Stimulated activated CD8-positive, alpha-beta memory T cell treated with anti-CD3 and anti-CD28 coated beads, Interleukin-12 subunit alpha, Interleukin-12 subunit beta, amount 100 ng/mL, for 24 hours (primary cell): ENCODE measurements around the gene TBC1D21.

Experiments
- DNase-seq: peaks from one replicate; pipeline ENCODE4 v3.0.0-alpha.2; 2020; ENCODE audit errors: extremely low read depth

The TBC1D21 gene, protein sequence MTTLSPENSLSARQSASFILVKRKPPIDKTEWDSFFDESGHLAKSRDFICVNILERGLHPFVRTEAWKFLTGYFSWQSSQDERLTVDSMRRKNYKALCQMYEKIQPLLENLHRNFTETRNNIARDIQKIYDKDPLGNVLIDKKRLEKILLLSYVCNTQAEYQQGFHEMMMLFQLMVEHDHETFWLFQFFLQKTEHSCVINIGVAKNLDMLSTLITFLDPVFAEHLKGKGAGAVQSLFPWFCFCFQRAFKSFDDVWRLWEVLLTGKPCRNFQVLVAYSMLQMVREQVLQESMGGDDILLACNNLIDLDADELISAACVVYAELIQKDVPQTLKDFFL

GRCh38 chr15:73873456-73873855 is at the start of gene TBC1D21:
TSS of gene TBC1D21 (plus strand) at chr15:73873564. CDS start at chr15:73873710, 146 bp downstream.
- no peak for DNase-seq

- DNase-seq = no peak
These were observed 46.6 kb upstream of the TBC1D21 start for GRCh38 chr15:73826711-73827251.

- no peak for DNase-seq
These were observed 43.8 kb upstream of the TBC1D21 start for GRCh38 chr15:73829523-73829922.

DNA sequence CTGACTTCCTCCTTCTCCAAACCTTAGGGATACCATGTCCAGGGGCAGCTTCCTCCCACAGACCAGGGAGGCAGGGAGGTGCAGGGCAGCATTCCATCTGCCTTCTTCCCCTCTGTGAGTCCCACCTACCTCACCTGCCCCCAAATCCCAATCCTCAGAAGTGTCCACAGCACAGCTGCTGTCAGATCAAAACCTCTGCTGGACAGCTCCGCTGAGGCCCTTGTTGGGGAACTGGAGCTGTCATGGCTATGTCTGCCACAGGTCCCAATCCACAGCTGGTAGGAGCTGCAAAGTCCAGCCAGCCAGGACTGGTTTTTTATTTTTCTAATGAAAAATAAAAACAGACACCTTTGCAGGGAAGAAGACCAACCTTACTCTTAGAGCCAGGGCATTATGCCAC is 40.7 kb upstream of the TBC1D21 start:
- no peak for DNase-seq

DNA sequence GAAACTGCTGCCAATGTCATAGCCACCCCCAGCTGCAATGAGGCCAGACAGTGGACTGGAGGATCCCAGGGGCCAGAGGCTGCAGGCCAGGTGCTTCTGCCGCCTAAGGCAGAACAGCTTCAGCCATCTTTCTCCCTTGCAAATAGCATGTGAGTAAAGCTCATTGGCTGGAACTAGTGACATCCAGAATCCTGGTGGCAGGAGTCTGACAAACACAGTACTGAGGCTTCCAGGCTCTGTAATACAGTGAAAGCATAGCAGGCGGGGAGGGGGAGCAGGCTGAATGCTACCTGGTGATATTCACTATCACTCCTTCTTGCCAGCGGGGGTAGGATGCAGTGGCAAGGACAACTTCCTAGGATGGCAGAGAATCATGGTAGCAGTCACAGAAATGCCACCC is 36.5 kb upstream of the TBC1D21 start:
- DNase-seq = no peak

DNA sequence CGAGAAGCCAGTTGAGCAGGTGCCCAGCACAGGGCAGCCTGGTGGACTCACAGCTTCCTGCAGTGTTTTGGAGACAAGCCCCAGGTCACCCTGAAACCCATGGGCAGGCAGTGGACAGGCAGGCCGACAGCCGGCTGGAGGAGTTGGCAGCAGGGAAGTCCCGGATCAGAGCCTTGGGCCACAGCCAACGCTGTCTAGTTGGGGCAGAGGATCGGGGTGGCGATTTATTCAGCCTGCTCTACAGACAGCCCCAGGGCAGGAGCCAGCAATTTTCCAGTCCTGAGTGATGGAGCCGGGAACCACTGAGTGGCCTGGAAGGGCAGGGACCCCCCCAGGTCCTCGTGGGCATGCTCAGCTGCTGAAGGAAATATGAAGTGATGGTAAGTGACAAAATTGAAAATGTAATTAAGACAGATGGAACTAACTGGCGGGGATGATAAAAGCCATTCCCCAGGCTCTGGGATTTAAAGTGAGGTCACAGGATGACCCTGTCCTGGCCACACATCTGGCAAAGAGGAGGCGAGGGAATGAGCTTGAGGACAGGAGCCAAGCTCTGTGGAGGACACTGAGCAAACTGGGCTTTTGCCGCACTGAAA is 34.4 kb upstream of the TBC1D21 start:
- DNase-seq = no peak

DNA sequence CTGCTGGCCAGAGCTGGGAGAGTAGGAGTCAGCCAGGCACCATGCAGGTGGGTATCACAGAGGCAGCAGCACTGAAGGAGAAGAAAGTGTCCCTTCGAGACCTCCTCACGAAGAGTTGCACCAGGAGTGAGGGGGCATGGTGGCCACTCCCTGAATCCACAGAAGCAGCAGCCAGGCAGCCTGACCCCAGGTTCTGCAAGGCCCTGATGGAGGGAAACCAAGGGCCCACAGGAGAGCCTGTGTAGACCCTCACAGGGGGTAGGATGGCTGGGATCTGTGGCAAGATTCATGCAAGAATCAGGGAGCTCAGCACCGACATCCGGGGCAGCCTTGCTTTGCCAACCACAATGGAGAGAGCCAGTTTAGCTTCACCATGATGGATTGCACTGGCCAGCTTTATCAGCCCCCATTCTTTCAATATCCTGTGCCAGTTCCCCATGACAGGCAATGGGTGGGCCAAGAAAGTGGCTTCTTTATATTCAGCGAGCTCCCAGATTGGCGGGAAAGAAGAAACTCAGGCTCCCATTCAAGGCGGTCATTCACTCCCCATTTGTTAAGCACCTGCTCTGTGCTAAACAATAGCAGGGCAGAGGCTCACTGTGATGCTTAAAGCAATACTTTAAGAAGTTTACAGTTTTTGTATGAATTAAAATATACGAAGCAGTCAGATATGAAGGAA is 33.5 kb upstream of the TBC1D21 start:
- DNase-seq = no peak

DNA sequence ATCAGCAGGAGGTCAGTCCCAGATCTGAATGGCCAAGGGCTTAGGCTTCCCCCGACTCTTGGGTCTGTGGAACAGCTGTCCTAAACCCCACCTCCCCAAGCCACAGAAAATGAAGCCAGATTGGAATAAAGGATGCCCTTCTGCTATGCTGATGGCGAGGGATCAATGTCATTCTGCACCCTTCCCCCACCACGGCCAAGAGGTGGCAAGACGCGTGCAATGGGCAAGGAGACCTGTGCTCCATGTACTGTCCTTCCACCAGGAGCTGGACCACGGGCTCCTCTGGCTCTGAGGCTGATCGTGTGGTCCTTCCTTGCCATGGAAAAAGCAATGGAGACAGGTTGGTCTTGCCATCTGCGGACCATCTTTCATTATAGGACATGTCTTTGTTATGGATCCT is 32.6 kb upstream of the TBC1D21 start:
- no peak for DNase-seq

DNA sequence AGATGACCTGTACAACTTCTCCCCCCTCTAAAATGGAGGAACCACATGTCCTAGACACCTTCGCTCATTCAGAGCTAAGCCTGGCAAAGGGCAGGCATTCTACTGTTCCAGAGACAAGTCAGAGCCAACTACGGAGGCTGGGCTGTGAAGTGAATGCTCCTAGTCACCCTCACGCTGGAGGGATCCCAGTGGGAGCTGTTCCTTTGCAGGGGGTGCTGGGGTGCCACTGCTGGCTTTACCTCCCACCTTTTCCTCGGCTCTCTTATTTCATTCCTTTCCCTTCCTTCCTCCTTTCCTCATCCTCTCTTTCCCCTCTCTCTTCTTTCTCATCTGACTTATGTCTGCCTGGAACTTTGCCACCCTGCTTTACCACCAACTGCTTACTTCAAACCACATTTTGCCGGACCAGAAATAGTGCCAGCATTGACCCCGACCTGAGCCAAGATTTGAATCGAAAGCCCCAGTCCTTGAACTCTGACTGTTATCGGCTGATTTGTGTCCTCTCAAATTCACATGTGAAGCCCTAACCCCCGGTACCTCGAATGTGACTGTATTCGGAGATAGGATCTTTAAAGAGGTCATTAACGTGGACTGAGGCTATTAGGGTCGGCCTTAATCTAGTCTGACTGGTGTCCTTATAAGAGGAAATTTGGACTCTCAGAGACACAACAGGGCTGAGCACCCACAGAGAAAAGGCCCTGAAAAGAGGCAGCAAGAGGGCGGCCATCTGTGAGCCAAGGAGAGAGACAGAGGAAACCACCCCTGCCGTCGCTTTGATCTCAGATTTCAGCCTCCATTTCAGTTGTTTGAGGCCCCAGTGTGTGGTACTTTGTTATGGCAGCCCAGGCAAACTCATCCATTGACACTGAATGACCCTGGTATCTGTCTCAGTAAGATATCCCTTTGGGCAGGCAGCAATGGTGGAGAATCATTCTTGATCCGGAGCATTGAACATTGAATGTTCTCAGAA is 31.3 kb upstream of the TBC1D21 start:
- DNase-seq = no peak

GRCh38 chr15:73843787-73844186 is 29.6 kb upstream of the TBC1D21 start:
- DNase-seq = no peak

DNA sequence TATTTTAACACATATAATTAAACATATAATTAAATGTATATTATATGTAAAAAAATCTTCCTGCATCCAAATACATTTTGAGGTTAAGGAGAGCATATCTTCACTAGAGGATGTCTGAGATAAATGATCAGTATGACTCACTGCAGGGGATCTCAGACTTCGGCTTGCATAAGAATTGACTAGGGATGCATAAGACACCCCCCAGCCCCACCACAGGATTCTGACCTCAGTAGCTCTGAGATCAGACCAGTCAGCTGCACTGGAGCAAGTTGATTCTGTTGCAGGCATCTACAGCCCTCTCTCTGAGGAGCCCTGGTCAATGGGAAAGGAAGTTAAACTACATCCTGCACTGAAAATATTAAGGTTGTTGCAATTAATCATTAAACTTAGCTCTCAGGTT is 29.0 kb upstream of the TBC1D21 start:
- no peak for DNase-seq

DNA sequence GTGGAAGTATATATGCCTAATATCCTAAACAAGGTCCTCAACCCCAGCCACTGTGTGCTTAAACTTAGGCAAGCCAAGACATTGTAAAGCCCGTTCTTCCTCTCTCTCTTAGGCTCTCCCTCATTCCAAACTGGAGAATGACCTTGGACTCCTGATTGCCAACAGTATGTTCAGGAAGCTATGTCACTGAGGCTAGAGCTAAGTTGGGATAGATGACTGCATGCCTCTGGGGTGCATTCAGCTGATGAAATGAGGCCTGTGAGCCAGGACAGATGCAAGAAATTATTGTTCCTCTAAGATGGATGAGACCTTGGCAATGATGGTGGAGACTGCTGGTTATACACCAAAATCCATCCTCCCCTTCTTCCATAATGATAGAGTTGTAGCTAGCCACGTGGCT is 27.9 kb upstream of the TBC1D21 start:
- no peak for DNase-seq

GRCh38 chr15:73845907-73846306 is 27.5 kb upstream of the TBC1D21 start:
- DNase-seq = no peak

DNA sequence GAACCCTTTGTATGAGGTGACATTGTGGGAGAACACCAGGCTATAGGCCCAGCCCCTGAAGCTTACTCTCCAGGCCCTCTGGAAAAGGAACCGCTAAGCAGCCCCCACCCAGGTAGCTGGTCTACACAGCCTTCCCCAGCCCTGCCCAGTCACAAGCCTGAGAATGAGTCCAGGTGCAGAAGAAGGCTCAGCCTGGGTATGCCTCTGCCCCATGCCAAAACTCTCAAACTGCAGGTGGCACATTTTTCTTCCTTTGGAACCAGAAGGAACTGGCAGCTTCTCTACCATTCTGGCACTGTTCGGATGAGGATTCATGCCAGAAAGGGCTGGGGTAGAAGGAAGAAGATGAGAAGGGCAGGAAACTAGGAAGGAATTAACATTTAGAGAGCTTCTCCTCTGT is 23.7 kb upstream of the TBC1D21 start:
- DNase-seq = no peak

DNA sequence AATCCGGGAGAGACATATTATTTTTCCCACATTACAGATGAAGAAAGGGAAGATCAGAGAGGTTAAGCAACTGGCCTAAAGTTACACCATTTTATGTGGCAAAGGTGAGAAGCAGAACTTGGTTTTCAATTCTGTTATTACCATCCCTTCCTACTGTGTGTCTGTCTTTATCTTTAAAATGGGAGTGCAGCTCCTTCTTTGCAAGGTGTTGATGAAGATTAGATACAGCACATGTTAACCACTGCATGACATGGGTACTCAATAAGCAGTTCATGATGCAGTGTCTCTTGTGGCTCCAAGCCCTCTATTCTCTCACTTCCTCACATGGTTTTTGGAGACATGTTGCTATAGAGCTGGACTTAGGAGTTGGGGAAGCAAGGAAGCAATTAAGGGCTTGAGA is 23.1 kb upstream of the TBC1D21 start:
- no peak for DNase-seq

- no peak for DNase-seq
These were observed 21.7 kb upstream of the TBC1D21 start for GRCh38 chr15:73851689-73852088.

DNA sequence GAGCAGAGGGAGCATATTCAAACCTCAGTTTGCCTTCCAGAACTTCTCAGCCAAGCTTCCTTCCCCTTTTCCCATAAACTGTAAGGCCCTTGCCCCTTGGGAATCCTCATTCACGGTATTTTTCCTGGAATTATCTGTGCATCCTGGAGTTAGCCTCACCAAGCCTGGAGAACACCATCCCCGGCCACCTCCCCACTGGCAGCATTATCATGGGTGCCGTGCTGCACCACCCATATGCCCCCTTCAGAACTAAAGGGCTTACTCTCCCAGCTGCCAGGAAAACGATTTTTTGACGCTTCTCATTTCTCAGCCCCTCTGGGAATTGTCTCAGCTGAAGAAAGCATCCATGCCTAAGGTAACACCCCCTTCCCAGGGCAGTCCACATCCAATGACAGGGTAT is 20.9 kb upstream of the TBC1D21 start:
- no peak for DNase-seq

- no peak for DNase-seq
These were observed 19.1 kb upstream of the TBC1D21 start for GRCh38 chr15:73854265-73854664.

DNA sequence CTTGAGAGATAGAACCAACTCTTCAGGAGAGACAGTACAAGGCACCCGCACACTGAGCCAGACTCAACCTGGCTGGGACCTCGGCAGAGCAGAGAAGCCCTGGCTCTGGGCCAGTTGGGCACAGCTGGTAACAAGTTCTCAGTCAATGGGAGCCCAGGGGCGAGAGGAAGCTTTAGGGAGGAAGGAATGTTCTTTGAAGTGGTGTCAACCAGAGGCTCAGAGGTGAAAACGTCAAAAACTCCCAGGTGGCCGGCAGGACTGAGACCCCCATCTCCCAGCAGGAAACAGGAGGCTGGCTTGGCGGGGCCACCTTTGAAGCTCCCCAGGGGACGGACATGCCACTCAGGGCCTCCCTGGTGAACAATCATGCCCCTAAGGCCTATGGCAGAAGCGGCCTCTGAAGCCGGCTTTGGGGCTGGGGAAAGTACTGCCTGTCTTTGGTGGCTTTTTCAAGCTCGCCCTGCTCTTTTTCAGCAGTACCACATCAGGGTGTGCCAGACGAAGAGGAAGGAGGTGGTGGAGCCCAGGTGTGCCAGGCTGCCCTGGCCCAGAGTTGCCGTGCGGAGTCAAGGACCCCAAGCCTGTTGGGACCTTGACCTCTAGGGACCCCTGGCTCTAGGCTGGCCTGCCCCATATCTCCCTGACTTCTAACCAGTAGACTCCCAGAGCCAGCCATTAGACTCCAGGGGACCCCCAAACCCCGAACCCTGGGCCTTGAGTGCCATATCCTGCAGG is 16.7 kb upstream of the TBC1D21 start:
- no peak for DNase-seq

- no peak for DNase-seq
These were observed 16.0 kb upstream of the TBC1D21 start for GRCh38 chr15:73857193-73857920.
